Renal cortical epithelial cell (primary cell): ENCODE data around the gene KBTBD13. TPM values are rescaled to one million over a fixed set of nuclear protein-coding genes. Genes with fewer than 3 reads are reported as not detected.

Experiments used
- DNase-seq: peaks from one replicate; pipeline ENCODE4 v3.0.0-alpha.2; 2011; ENCODE audit warnings: low read depth
- total RNA-seq: library from RNA; depleted of rRNA; stranded (reverse); fragments of >200 nt; gene quantifications from 2 replicates; pipeline ENCODE4 v1.2.3, GENCODE V29; 2014

KBTBD13 gene
- total RNA-seq, 1 donor from 2014 or later, result not detected

GRCh38 chr15:65106011-65106590 is 29.6 kb downstream of the KBTBD13 start:
- DNase-seq, result no peak

DNA sequence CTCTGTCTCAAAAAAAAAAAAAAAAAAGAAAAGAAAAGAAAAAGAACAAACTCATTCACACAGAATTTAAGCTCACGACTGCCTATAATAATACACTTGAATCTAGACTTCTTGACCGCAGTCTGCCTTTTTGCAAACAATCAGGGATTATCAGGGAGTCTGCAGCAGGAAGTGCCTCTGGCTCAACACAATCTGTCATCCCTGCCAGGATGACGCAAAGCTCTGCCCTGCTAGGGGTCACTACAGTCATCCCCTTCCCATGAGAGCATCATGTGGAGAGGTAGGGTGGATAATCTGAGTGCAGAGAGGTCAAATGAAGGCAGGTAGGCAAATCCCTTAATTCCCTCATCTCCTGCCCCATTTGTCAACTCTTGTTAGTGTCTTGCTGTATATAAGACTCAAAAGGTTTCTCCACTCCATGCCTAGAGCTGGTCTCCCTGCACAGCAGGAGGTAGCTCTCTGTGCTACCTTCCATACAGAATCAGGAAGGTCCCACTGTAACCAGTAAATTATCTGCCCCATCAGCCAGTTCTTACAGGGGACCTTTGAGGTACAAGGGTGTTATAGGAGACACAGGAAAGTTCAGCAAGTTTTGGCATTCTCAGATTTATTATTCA is 34.2 kb downstream of the KBTBD13 start:
- DNase-seq, result no peak

DNA sequence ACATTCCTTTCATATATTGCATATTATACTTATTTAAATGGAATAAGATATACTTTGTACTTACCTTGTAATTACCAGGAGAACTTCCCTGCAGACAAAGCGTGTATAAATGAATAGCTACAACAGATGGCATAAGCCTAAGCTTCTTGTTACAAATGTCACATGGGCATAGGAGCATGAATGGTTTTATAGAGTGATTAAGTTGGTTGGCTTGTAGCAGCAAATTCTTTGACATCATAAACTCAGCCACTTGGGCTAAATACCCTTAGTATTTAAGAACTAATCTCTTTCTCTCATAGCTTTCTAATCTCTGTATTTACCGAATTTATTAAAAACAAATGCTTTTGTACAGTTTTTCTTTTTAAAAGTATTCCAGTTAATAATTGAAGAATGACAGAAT is 38.5 kb downstream of the KBTBD13 start, which contains the start of gene UBAP1L:
TSS of gene UBAP1L (minus strand) at position 115 of the 400 bp plus-strand sequence. CDS start 8,985 bp downstream, outside the sequence.
- DNase-seq, result no peak

DNA sequence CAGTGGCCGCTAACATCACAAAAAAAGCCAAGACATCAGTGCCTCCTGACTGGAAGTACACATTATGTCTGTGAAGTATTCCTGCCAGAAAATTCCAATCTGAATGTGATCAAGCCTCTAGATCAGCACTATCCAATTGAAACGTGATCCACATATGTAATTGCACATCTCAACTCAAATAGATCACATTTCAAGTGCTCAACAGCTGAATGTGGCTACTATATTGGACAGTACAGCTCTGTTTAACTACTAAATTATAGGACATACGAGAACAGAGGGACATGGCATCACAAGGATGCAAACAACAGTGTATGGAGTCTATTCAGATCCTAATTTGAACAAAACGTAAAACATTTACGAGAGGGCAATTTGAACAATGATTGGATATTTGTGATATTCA is 39.0 kb downstream of the KBTBD13 start:
- DNase-seq, result no peak

Other genes with a start within 250 kb of the KBTBD13 start
- 8.7 and 11.9 TPM in 2 replicates for gene PLEKHO2, start 234.8 kb upstream of the KBTBD13 start, total RNA-seq
- gene ANKDD1A, start 164.8 kb upstream of the KBTBD13 start, total RNA-seq, result 0.35 and 1.1 TPM in 2 replicates
- gene SPG21, start 86.8 kb upstream of the KBTBD13 start, total RNA-seq, result 59.7 and 95.5 TPM in 2 replicates
- gene MTFMT, start 47.1 kb upstream of the KBTBD13 start, total RNA-seq, result 22.6 and 33.7 TPM in 2 replicates
- gene SLC51B, start 31.4 kb upstream of the KBTBD13 start, total RNA-seq, result 0.15 TPM in 1 of 2 replicates, not detected in the other
- gene RASL12, start 8.8 kb upstream of the KBTBD13 start, total RNA-seq, result not detected in 2 replicates
- gene UBAP1L, start 38.5 kb downstream of the KBTBD13 start, total RNA-seq, result under 0.01 and 1.4 TPM in 2 replicates
- gene PDCD7, start 57.1 kb downstream of the KBTBD13 start, total RNA-seq, result 12.9 and 18.4 TPM in 2 replicates
- 42.0 and 110 TPM in 2 replicates for gene CLPX, start 108.6 kb downstream of the KBTBD13 start, total RNA-seq
- under 0.01 and 0.40 TPM in 2 replicates for gene CILP, start 134.7 kb downstream of the KBTBD13 start, total RNA-seq
- 1.7 and 4.0 TPM in 2 replicates for gene PARP16, start 210.1 kb downstream of the KBTBD13 start, total RNA-seq
- gene RNU5A-1, start 219.3 kb downstream of the KBTBD13 start, total RNA-seq, result not detected in 2 replicates
- not detected in 2 replicates for gene RNU5B-1, start 227.9 kb downstream of the KBTBD13 start, total RNA-seq